Measurements from ENCODE around the gene TMPRSS11F. TPM values are rescaled to one million over a fixed set of nuclear protein-coding genes. Genes with fewer than 3 reads are reported as not detected.
"Not testable (repeated sequence)": the region's sequence is repeated elsewhere in the genome, so short reads cannot be mapped to it uniquely, and the experiment has no call there.

Gene TMPRSS11F
- total RNA-seq (not detected), total RNA-seq (0 reads per million in 2 donors)

GRCh38 chr4:68129793-68130192 lies at the start of gene TMPRSS11F:
Gene TMPRSS11F (minus strand): TSS chr4:68129869. CDS start chr4:68129820, 49 bp downstream.
- Mint-ChIP-seq H3K4me1 (no peaks in the 10 kb centered on the region), H3K27me3 (peaks cover 7% of the 10 kb centered on the region), H3K36me3 (ENCODE audit: low read depth) (no peaks in the 10 kb centered on the region), H3K27ac (no peak within 1 kb of the TSS), H3K4me3 (no peak within 1 kb of the TSS)
- H3K9me3 ChIP-seq (ENCODE audit: control insufficient read depth, low read length, poor library complexity, severe bottlenecking): no peaks in the 10 kb centered on the region
- no peak for DNase-seq
- ATAC-seq: no peak

- ATAC-seq: no peak
- DNase-seq: no peak
- H3K4me3 Mint-ChIP-seq: no peak overlapping the region
- no peaks in the 10 kb centered on the region for H3K9me3 ChIP-seq (ENCODE audit: control insufficient read depth, low read length, poor library complexity, severe bottlenecking)
- H3K27me3 Mint-ChIP-seq: peaks cover 29% of the 10 kb centered on the region
- H3K4me1 Mint-ChIP-seq: peaks cover 8% of the 10 kb centered on the region
- H3K27ac Mint-ChIP-seq: no peak overlapping the region
- H3K36me3 Mint-ChIP-seq (ENCODE audit: low read depth): peaks cover 2% of the 10 kb centered on the region
These were observed 47.2 kb upstream of the TMPRSS11F start for GRCh38 chr4:68176904-68177303.

DNA sequence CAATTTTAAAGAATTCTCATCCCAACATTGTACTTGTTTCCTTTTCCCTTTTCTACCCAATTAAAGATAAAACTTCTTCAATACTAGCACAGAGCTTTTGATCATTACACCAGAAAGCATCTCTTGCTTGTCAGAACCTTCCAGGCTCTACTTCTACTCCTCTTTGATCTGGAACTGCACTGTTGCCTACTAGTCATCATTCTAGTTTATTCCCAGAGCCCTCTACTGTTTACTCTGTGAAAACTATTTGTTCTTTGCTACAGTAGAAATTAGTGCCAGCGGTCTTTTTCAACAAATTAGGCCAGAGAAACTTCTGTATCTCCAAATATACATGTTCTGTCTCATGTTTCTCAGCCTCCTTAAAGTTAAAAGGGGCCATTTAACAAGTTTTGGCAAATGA lies 46.8 kb upstream of the TMPRSS11F start:
- peaks cover 2% of the 10 kb centered on the region for H3K36me3 Mint-ChIP-seq (ENCODE audit: low read depth)

DNA sequence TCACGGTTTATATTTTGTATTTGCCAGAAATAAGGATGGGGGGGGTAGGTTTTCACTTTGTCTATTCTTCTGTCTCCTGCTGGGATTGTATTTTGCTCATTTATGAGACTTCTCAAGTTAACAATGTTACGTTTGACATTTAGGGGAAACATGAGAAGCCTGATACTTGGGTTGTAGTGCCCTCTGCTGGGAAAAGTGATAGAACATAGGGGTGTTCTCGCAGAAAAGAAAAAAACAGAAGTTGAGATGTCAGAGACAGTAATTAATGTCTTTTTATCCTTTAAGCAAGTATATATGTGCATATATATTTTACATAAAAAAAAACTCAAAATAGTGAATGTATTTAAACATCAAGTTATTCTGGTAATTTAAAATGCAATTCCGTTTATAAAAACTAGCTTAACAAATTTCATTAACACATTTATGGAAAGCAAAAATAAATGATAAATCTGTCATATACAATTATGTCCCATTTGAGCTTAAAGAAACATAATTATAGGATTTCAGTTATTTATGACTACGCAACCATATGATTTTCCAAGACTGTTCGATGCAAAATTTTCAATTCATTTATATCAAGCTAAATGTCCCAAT lies 46.0 kb upstream of the TMPRSS11F start:
- peaks cover 29% of the 10 kb centered on the region for H3K27me3 Mint-ChIP-seq
- no peak overlapping the region for H3K4me3 Mint-ChIP-seq
- H3K4me1 Mint-ChIP-seq: peaks cover 8% of the 10 kb centered on the region
- ATAC-seq: peak; percentile 32
- peaks cover 2% of the 10 kb centered on the region for H3K36me3 Mint-ChIP-seq (ENCODE audit: low read depth)
- DNase-seq: no peak
- H3K9me3 ChIP-seq (ENCODE audit: control insufficient read depth, low read length, poor library complexity, severe bottlenecking): no peaks in the 10 kb centered on the region
- H3K27ac Mint-ChIP-seq: no peak overlapping the region

More for the DNA sequence above, 46.8 kb upstream of the TMPRSS11F start:
- DNase-seq: no peak
- H3K27ac Mint-ChIP-seq: no peak overlapping the region
- H3K4me1 Mint-ChIP-seq: peaks cover 8% of the 10 kb centered on the region
- no peaks in the 10 kb centered on the region for H3K9me3 ChIP-seq (ENCODE audit: control insufficient read depth, low read length, poor library complexity, severe bottlenecking)
- H3K27me3 Mint-ChIP-seq: peaks cover 29% of the 10 kb centered on the region
- no peak overlapping the region for H3K4me3 Mint-ChIP-seq
- ATAC-seq: no peak

GRCh38 chr4:68174389-68174788 lies 44.7 kb upstream of the TMPRSS11F start:
- not testable (repeated sequence) for H3K27ac Mint-ChIP-seq; DNase-seq; H3K9me3 ChIP-seq (ENCODE audit: control insufficient read depth, low read length, poor library complexity, severe bottlenecking); ATAC-seq; H3K36me3 Mint-ChIP-seq (ENCODE audit: low read depth); H3K4me1 Mint-ChIP-seq; H3K4me3 Mint-ChIP-seq
- H3K27me3 Mint-ChIP-seq: peaks cover 29% of the 10 kb centered on the region

- not testable (repeated sequence) for ATAC-seq; H3K4me1 Mint-ChIP-seq; H3K36me3 Mint-ChIP-seq (ENCODE audit: low read depth); H3K9me3 ChIP-seq (ENCODE audit: control insufficient read depth, low read length, poor library complexity, severe bottlenecking); DNase-seq; H3K4me3 Mint-ChIP-seq; H3K27ac Mint-ChIP-seq
- peaks cover 35% of the 10 kb centered on the region for H3K27me3 Mint-ChIP-seq
These were observed 42.5 kb upstream of the TMPRSS11F start for GRCh38 chr4:68172147-68172546.

DNA sequence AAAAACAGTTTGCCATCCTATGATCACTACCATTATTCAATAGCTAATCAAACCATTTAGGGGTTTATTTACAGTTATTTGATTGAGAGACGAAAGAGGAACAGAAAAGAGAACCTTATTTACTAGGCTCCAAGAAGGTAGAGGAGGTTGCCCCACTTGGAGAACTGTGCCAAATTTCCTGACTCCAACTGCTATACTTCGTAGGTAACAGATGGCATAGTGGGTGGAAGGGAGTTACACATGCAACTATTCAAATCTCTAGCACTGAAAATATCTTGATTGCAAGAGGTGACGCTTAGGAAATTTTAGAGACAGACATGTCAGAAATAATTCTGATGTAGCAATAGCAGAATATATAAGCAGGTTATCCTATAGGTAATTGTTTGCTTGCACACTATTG lies 38.0 kb upstream of the TMPRSS11F start:
- no peak overlapping the region for H3K27ac Mint-ChIP-seq
- H3K9me3 ChIP-seq (ENCODE audit: control insufficient read depth, low read length, poor library complexity, severe bottlenecking): no peaks in the 10 kb centered on the region
- DNase-seq: no peak
- no peaks in the 10 kb centered on the region for H3K36me3 Mint-ChIP-seq (ENCODE audit: low read depth)
- H3K27me3 Mint-ChIP-seq: peaks cover 19% of the 10 kb centered on the region
- H3K4me1 Mint-ChIP-seq: no peaks in the 10 kb centered on the region
- H3K4me3 Mint-ChIP-seq: no peak overlapping the region
- no peak for ATAC-seq

DNA sequence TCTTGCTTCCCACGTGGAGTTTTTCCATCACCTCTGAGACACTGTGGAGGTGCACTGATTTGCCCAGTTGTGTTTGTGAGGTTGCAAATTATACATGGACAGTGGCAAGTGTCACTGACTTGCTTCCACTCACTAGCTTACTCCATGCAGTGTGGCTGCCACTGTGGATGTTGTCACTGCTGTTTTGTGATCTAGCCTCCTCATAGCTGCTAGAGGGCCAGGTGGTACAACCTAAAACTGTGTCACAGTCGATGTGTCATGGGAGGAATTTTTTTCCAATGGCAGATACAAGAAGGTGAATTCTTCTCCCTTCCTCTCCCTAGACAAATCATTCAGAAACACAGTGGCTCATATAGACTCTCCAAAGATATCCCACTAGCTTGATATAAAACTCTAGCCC lies 37.5 kb upstream of the TMPRSS11F start:
- no peak overlapping the region for H3K27ac Mint-ChIP-seq
- no peaks in the 10 kb centered on the region for H3K4me1 Mint-ChIP-seq
- ATAC-seq (no peak), DNase-seq (no peak)
- H3K27me3 Mint-ChIP-seq: peaks cover 17% of the 10 kb centered on the region
- no peak overlapping the region for H3K4me3 Mint-ChIP-seq
- no peaks in the 10 kb centered on the region for H3K9me3 ChIP-seq (ENCODE audit: control insufficient read depth, low read length, poor library complexity, severe bottlenecking)
- no peaks in the 10 kb centered on the region for H3K36me3 Mint-ChIP-seq (ENCODE audit: low read depth)

- no peak overlapping the region for H3K4me3 Mint-ChIP-seq
- ATAC-seq: no peak
- H3K27ac Mint-ChIP-seq: no peak overlapping the region
- no peaks in the 10 kb centered on the region for H3K9me3 ChIP-seq (ENCODE audit: control insufficient read depth, low read length, poor library complexity, severe bottlenecking)
- no peak for DNase-seq
- H3K4me1 Mint-ChIP-seq: no peaks in the 10 kb centered on the region
- peaks cover 19% of the 10 kb centered on the region for H3K27me3 Mint-ChIP-seq
- H3K36me3 Mint-ChIP-seq (ENCODE audit: low read depth): no peaks in the 10 kb centered on the region
These were observed 34.1 kb upstream of the TMPRSS11F start for GRCh38 chr4:68163754-68164153.

GRCh38 chr4:68162196-68162595 lies 32.5 kb upstream of the TMPRSS11F start:
- DNase-seq (no peak), ATAC-seq (no peak)
- Mint-ChIP-seq H3K36me3 (ENCODE audit: low read depth) (no peaks in the 10 kb centered on the region), H3K27ac (no peak overlapping the region), H3K4me1 (no peaks in the 10 kb centered on the region), H3K4me3 (no peak overlapping the region), H3K27me3 (peaks cover 13% of the 10 kb centered on the region)
- no peaks in the 10 kb centered on the region for H3K9me3 ChIP-seq (ENCODE audit: control insufficient read depth, low read length, poor library complexity, severe bottlenecking)

- H3K4me3 Mint-ChIP-seq: no peak overlapping the region
- H3K27me3 Mint-ChIP-seq: peaks cover 5% of the 10 kb centered on the region
- H3K36me3 Mint-ChIP-seq (ENCODE audit: low read depth): no peaks in the 10 kb centered on the region
- no peaks in the 10 kb centered on the region for H3K9me3 ChIP-seq (ENCODE audit: control insufficient read depth, low read length, poor library complexity, severe bottlenecking)
- no peak overlapping the region for H3K27ac Mint-ChIP-seq
- H3K4me1 Mint-ChIP-seq: no peaks in the 10 kb centered on the region
- ATAC-seq (no peak), DNase-seq (no peak)
These were observed 22.7 kb upstream of the TMPRSS11F start for GRCh38 chr4:68152411-68152810.

GRCh38 chr4:68148800-68149685 lies 19.4 kb upstream of the TMPRSS11F start:
- no peak overlapping the region for H3K4me3 Mint-ChIP-seq
- no peaks in the 10 kb centered on the region for H3K4me1 Mint-ChIP-seq
- no peak overlapping the region for H3K27ac Mint-ChIP-seq
- no peaks in the 10 kb centered on the region for H3K36me3 Mint-ChIP-seq (ENCODE audit: low read depth)
- ATAC-seq: no peak
- peaks cover 5% of the 10 kb centered on the region for H3K27me3 Mint-ChIP-seq
- H3K9me3 ChIP-seq (ENCODE audit: control insufficient read depth, low read length, poor library complexity, severe bottlenecking): no peaks in the 10 kb centered on the region
- DNase-seq: no peak

GRCh38 chr4:68147079-68147478 lies 17.4 kb upstream of the TMPRSS11F start:
- no peaks in the 10 kb centered on the region for H3K9me3 ChIP-seq (ENCODE audit: control insufficient read depth, low read length, poor library complexity, severe bottlenecking)

More at GRCh38 chr4:68147079-68147478, 17.4 kb upstream of the TMPRSS11F start:
- Mint-ChIP-seq H3K4me1 (no peaks in the 10 kb centered on the region), H3K4me3 (no peak overlapping the region), H3K27me3 (peaks cover 5% of the 10 kb centered on the region), H3K27ac (no peak overlapping the region), H3K36me3 (ENCODE audit: low read depth) (no peaks in the 10 kb centered on the region)
- DNase-seq (no peak), ATAC-seq (no peak)

Measured in T-helper 17 cell (primary cell).